A549 (cell line): ENCODE measurements around the gene KLK4. TPM values are rescaled to one million over a fixed set of nuclear protein-coding genes. Genes with fewer than 3 reads are reported as not detected.
"Not testable (repeated sequence)": the region's sequence is repeated elsewhere in the genome, so short reads cannot be mapped to it uniquely, and the experiment has no call there.

Experiments
- ATAC-seq, 2 experiments: fragments of 200-7000 bp in 1 of 2; fragments of >200 bp in 1 of 2; cut with Nextera tagmentation in 1 of 2; cut with Tn5 transposase in 1 of 2; 3 replicates each; pipeline versions ENCODE4 v1.8.0 to v1.9.1; 2018 to 2020; ENCODE audit warnings: mild to moderate bottlenecking in 1 of 2, moderate library complexity in 1 of 2
- CTCF ChIA-PET: fragments of 300-600 bp; sonication (Branson Sonifier 250); formaldehyde crosslinking; extraction: SDS; loops from one replicate; lab custom pipeline; 2021; ENCODE audit warnings: antibody characterized with exemption, inconsistent platforms; lab: Yijun Ruan, JAX
- POLR2A ChIA-PET: fragments of 350-600 bp; formaldehyde crosslinking; extraction: SDS; loops from one replicate; lab custom pipeline; 2021; ENCODE audit warnings: antibody characterized with exemption, inconsistent platforms; lab: Yijun Ruan, JAX
- DNase-seq, 2 experiments: peaks; one replicate each; pipeline versions ENCODE4 v3.0.0 to v3.0.0-alpha.2; 2011 to 2016; ENCODE audit warnings: low read depth in 1 of 2, low spot score in 1 of 2
- FAIRE-seq: peaks from 2 replicates; lab custom pipeline; 2011; peaks lifted over from hg19 to GRCh38; lab: Jason Lieb, UNC
- H3K27ac ChIP-seq, 2 experiments: fragments of >200 bp; sonication (Bioruptor Twin); formaldehyde crosslinking; 3 replicates each; pipeline ENCODE4 v1.5.1; 2016 to 2017
- H3K4me1 ChIP-seq: fragments of >200 bp; sonication (Bioruptor Twin); formaldehyde crosslinking; 3 replicates; pipeline ENCODE4 v1.6.1; 2016
- H3K4me2 ChIP-seq: fragments of >200 bp; sonication (Bioruptor Twin); formaldehyde crosslinking; 3 replicates; pipeline ENCODE4 v1.6.1; 2016
- H3K4me3 ChIP-seq: fragments of >200 bp; sonication (Bioruptor Twin); formaldehyde crosslinking; 3 replicates; pipeline ENCODE4 v1.5.1; 2016
- H3K9me3 ChIP-seq: fragments of >200 bp; sonication (Bioruptor Twin); formaldehyde crosslinking; 3 replicates; pipeline ENCODE4 v1.6.1; 2016
- ATOH8 ChIP-seq: fragments of 250-450 bp; sonication (Bioruptor Pico); IDR thresholded peaks from 2 replicates; pipeline ENCODE4 v1.5.0; 2020; ENCODE audit warnings: low read depth, mild to moderate bottlenecking, moderate library complexity
- BHLHE40 ChIP-seq: IDR thresholded peaks from 2 replicates; pipeline ENCODE4 v1.6.1; 2012; ENCODE audit warnings: low read depth, low read length, inconsistent platforms
- CBX2 ChIP-seq: fragments of 200-600 bp; sonication (generic); IDR thresholded peaks from 2 replicates; pipeline ENCODE4 v1.6.1; 2016; ENCODE audit warnings: low read depth, mild to moderate bottlenecking, borderline replicate concordance
- EP300 ChIP-seq, 2 experiments: fragments of >200 bp; sonication (Bioruptor Twin); formaldehyde crosslinking; IDR thresholded peaks; 2 replicates in 1 of 2; 3 replicates in 1 of 2; pipeline ENCODE4 v1.6.1; 2016 to 2017
- FOSL2 ChIP-seq, 2 experiments: fragments of 450-650 bp in 1 of 2; fragments of >200 bp in 1 of 2; sonication (Bioruptor Twin) in 1 of 2; formaldehyde crosslinking; IDR thresholded peaks; 2 replicates each; pipeline versions ENCODE4 v1.5.0 to v1.6.1; 2016 to 2020; ENCODE audit warnings: mild to moderate bottlenecking in 1 of 2, moderate library complexity in 1 of 2
- HOXB13 ChIP-seq: fragments of 250-450 bp; sonication (Bioruptor Pico); IDR thresholded peaks from 2 replicates; pipeline ENCODE4 v1.5.0; 2020; ENCODE audit warnings: low read depth, mild to moderate bottlenecking, moderate library complexity
- JUN ChIP-seq, 2 experiments: fragments of >200 bp; sonication (Bioruptor Twin); formaldehyde crosslinking; IDR thresholded peaks; 2 replicates in 1 of 2; 3 replicates in 1 of 2; pipeline ENCODE4 v1.6.1; 2016 to 2017
- KDM1A ChIP-seq: fragments of 200-600 bp; sonication (generic); IDR thresholded peaks from 2 replicates; pipeline ENCODE4 v1.6.1; 2016; ENCODE audit warnings: low read depth, mild to moderate bottlenecking
- MAFK ChIP-seq: fragments of 450-650 bp; IDR thresholded peaks from 2 replicates; pipeline ENCODE4 v1.6.1; 2014; ENCODE audit not compliant: partially characterized antibody
- RFX5 ChIP-seq: fragments of 450-650 bp; IDR thresholded peaks from 2 replicates; pipeline ENCODE4 v1.7.1; 2014; ENCODE audit warnings: antibody characterized with exemption, mild to moderate bottlenecking, moderate library complexity
- USF2 ChIP-seq: fragments of 450-650 bp; IDR thresholded peaks from 2 replicates; pipeline ENCODE4 v1.6.1; 2014; ENCODE audit warnings: antibody characterized with exemption
- ZFP36 ChIP-seq: fragments of 450-650 bp; IDR thresholded peaks from 2 replicates; pipeline ENCODE4 v1.6.1; 2014; ENCODE audit warnings: borderline replicate concordance; ENCODE audit not compliant: partially characterized antibody
- WGBS: methylation state at CpG from one replicate; pipeline ENCODE4 v1.1.6; 2017; ENCODE audit errors: missing lambda C conversion rate; 5-methylcytosine and 5-hydroxymethylcytosine counted together
- polyA plus RNA-seq, 4 experiments: library from polyadenylated mRNA; depleted of rRNA in 3 of 4; stranded (reverse); fragments of >200 nt; fragmentation: RNase III in 1 of 4; extraction: RNeasy Plus Mini Kit Qiagen cat#74134 plus additional on column Dnase treatment in 1 of 4; gene quantifications; 2 replicates in 3 of 4; 3 replicates in 1 of 4; pipeline ENCODE4 v1.2.3, GENCODE V29; 2011 to 2017

Gene KLK4
- polyA plus RNA-seq, 2 of the 4 experiments (the other 2 are of a cell fraction): not detected

GRCh38 chr19:50896591-50897190, 14.5 kb downstream of the KLK4 start:
- peak; percentile 25 to 81; a peak in 5 of 6 replicates for ATAC-seq
- FAIRE-seq: no peak
- Histone ChIP-seq H3K9me3 (peaks cover 3% of the 10 kb centered on the region; the same call in 1 of the 3 replicates), H3K4me2 (no peak overlapping the region), H3K4me3 (no peak overlapping the region), H3K4me1 (peaks cover 6% of the 10 kb centered on the region; the same call in 1 of the 3 replicates), H3K27ac (no peak overlapping the region; a peak in 1 of 6 replicates)
- TF ChIP-seq USF2 (peak; percentile 85), FOSL2 (IDR thresholded peaks at IDR 0.05) (0 out of 2 replicates have a peak, but pooled peaks have one; percentile 9), FOSL2 (CRISPR knock-in tag; IDR thresholded peaks at IDR 0.05) (peak; percentile 77), HOXB13 (no peak)
- POLR2A ChIA-PET: no interaction called here
- DNase-seq: peak in 1 of 2 experiments; percentile 67
- CTCF ChIA-PET: interaction anchor here (0.7 to 1.9 kb wide), 5 partner anchors 9 to 118 kb away, joined by 3 to 8 read pairs (median 3); no protein-coding TSS in a partner anchor
- WGBS: 31% methylated on average over 6 of the region's 6 CpGs

GRCh38 chr19:50896089-50896590, 15.1 kb downstream of the KLK4 start:
- FAIRE-seq, DNase-seq, POLR2A ChIA-PET, H3K9me3 ChIP-seq, H3K4me3 ChIP-seq, H3K27ac ChIP-seq, H3K4me2 ChIP-seq, H3K4me1 ChIP-seq, ATAC-seq: not testable (repeated sequence)
- CTCF ChIA-PET: interaction anchor here (0.7 to 1.9 kb wide), 4 partner anchors 9 to 47 kb away, joined by 3 to 8 read pairs (median 4); no protein-coding TSS in a partner anchor
- 68% methylated on average over 9 of the region's 9 CpGs for WGBS

- Histone ChIP-seq H3K4me2 (no peak overlapping the region), H3K9me3 (peaks cover 3% of the 10 kb centered on the region; the same call in 1 of the 3 replicates), H3K27ac (no peak overlapping the region), H3K4me1 (peaks cover 16% of the 10 kb centered on the region; the same call in 2 of the 3 replicates), H3K4me3 (no peak overlapping the region)
- FAIRE-seq: no peak
- no peak for ATAC-seq
- WGBS: 29% methylated on average over 10 of the region's 10 CpGs
- no peak for DNase-seq
- ChIA-PET CTCF (interaction anchor here (0.8 to 3.5 kb wide), 6 partner anchors 11 to 111 kb away, joined by 3 to 17 read pairs (median 6); no protein-coding TSS in a partner anchor), POLR2A (no interaction called here)
- TF ChIP-seq EP300 (IDR thresholded peaks at IDR 0.05) (no peak), RFX5 (no peak), ZFP36 (no peak), ATOH8 (CRISPR knock-in tag) (no peak), CBX2 (no peak), BHLHE40 (no peak), JUN (IDR thresholded peaks at IDR 0.05) (no peak)
Observed at GRCh38 chr19:50894478-50895356, 16.5 kb downstream of the KLK4 start.

GRCh38 chr19:50893047-50893736, 18.0 kb downstream of the KLK4 start:
- POLR2A ChIA-PET: no interaction called here
- no peak overlapping the region for H3K4me2 ChIP-seq
- H3K4me3 ChIP-seq: no peak overlapping the region
- peaks cover 16% of the 10 kb centered on the region; the same call in 2 of the 3 replicates for H3K4me1 ChIP-seq
- TF ChIP-seq KDM1A: no peak
- TF ChIP-seq MAFK: peak; percentile 92
- H3K9me3 ChIP-seq: peaks cover 3% of the 10 kb centered on the region; the same call in 1 of the 3 replicates
- DNase-seq (peak in 1 of 2 experiments; percentile 62), ATAC-seq (peak in 1 of 2 experiments; percentile 34; a peak in 2 of 6 replicates), FAIRE-seq (no peak)
- CTCF ChIA-PET: interaction anchor here (0.6 to 3.5 kb wide), 9 partner anchors 11 to 483 kb away, joined by 3 to 17 read pairs (median 3); no protein-coding TSS in a partner anchor
- no peak overlapping the region for H3K27ac ChIP-seq
- 89% methylated on average over 18 of the region's 18 CpGs for WGBS
